Naive thymus-derived CD4-positive, alpha-beta T cell (primary cell): ENCODE data around the gene PRKCA. TPM values are rescaled to one million over a fixed set of nuclear protein-coding genes. Genes with fewer than 3 reads are reported as not detected.

ENCODE experiments used
- ATAC-seq: fragments of 150-1000 bp; cut with Tn5 transposase; 2 replicates; pipeline ENCODE4 v1.10.0; 2021; ENCODE audit warnings: mild to moderate bottlenecking, moderate library complexity
- CTCF ChIA-PET: fragments of 350-600 bp; sonication (Branson Sonifier 250); formaldehyde crosslinking; loops from one replicate; lab custom pipeline; 2021; ENCODE audit warnings: antibody characterized with exemption; lab: Charles Lee
- POLR2A ChIA-PET: fragments of 350-600 bp; sonication (Branson Sonifier 250); formaldehyde crosslinking; loops from one replicate; lab custom pipeline; 2021; ENCODE audit warnings: antibody characterized with exemption, inconsistent platforms; lab: Charles Lee
- DNase-seq, 9 donors: peaks; one replicate each; pipeline versions ENCODE4 v3.0.0 to v3.0.0-alpha.2; 2020 to 2022; ENCODE audit warnings: mixed read lengths in 1 of 9
- H3K27ac ChIP-seq: one replicate; pipeline ENCODE4 v1.7.0; 2013; ENCODE audit warnings: mild to moderate bottlenecking, low read depth, low read length, moderate library complexity
- H3K27me3 ChIP-seq, 2 donors: one replicate each; pipeline ENCODE4 v1.7.0; 2013; ENCODE audit warnings: low read length in 2 of 2, mild to moderate bottlenecking in 2 of 2, moderate library complexity in 2 of 2; ENCODE audit not compliant: control insufficient read depth in 2 of 2, insufficient read depth in 2 of 2
- H3K36me3 ChIP-seq, 3 experiments: 1 replicate in 2 of 3; 2 replicates in 1 of 3; pipeline ENCODE4 v1.7.0; 2013; ENCODE audit warnings: low read length in 3 of 3, mild to moderate bottlenecking in 3 of 3, moderate library complexity in 1 of 3; ENCODE audit not compliant: insufficient read depth in 3 of 3, control insufficient read depth in 2 of 3
- H3K4me1 ChIP-seq, 2 donors: one replicate each; pipeline ENCODE4 v1.7.0; 2013; ENCODE audit warnings: low read length in 2 of 2, mild to moderate bottlenecking in 2 of 2, moderate library complexity in 1 of 2; ENCODE audit not compliant: control insufficient read depth in 2 of 2, insufficient read depth in 2 of 2
- H3K4me3 ChIP-seq: 2 replicates; pipeline ENCODE4 v1.7.0; 2013; ENCODE audit warnings: mild to moderate bottlenecking, low read length
- H3K9me3 ChIP-seq, 3 experiments: 1 replicate in 2 of 3; 2 replicates in 1 of 3; pipeline ENCODE4 v1.7.0; 2013; ENCODE audit warnings: low read length in 3 of 3; ENCODE audit not compliant: control insufficient read depth in 2 of 3
- H3K27ac Mint-ChIP-seq, 9 donors: one replicate each; pipeline ENCODE4 v1.8.0; 2020 to 2022; ENCODE audit warnings: mixed read lengths in 9 of 9, mild to moderate bottlenecking in 8 of 9, moderate library complexity in 5 of 9, inconsistent platforms in 2 of 9
- H3K27me3 Mint-ChIP-seq, 5 donors: one replicate each; pipeline ENCODE4 v1.8.0; 2021 to 2022; ENCODE audit warnings: mixed read lengths in 5 of 5, mild to moderate bottlenecking in 1 of 5
- H3K36me3 Mint-ChIP-seq, 5 donors: one replicate each; pipeline ENCODE4 v1.8.0; 2020 to 2022; ENCODE audit warnings: mixed read lengths in 5 of 5, mild to moderate bottlenecking in 3 of 5, inconsistent platforms in 1 of 5
- H3K4me1 Mint-ChIP-seq, 7 donors: one replicate each; pipeline ENCODE4 v1.8.0; 2020 to 2022; ENCODE audit warnings: mixed read lengths in 7 of 7, mild to moderate bottlenecking in 3 of 7, inconsistent platforms in 1 of 7
- H3K4me3 Mint-ChIP-seq, 10 donors: one replicate each; pipeline ENCODE4 v1.8.0; 2020 to 2022; ENCODE audit warnings: mild to moderate bottlenecking in 10 of 10, mixed read lengths in 10 of 10, moderate library complexity in 6 of 10, inconsistent platforms in 2 of 10
- H3K9me3 Mint-ChIP-seq, 11 donors: one replicate each; pipeline ENCODE4 v1.8.0; 2020 to 2022; ENCODE audit warnings: mixed read lengths in 11 of 11, mild to moderate bottlenecking in 4 of 11, inconsistent platforms in 1 of 11, moderate library complexity in 1 of 11
- intact Hi-C, 2 donors: fragments of 100-400 bp; cut with micrococcal nuclease; formaldehyde crosslinking; loops; one replicate each; pipeline ENCODE4 v1.15.1; 2023
- polyA plus RNA-seq, 2 donors: library from polyadenylated mRNA; unstranded; fragments of 300-500 nt; fragmentation: Illumina TruSeq; gene quantifications; one replicate each; pipeline ENCODE4 v1.2.3, GENCODE V29; 2021
- total RNA-seq, 6 experiments: library from RNA in 5 of 6; stranded (reverse) in 5 of 6; gene quantifications; 1 replicate in 5 of 6; 2 replicates in 1 of 6; pipeline ENCODE4 v1.2.3 and lab custom pipeline; 2021 to 2026

The PRKCA gene
- total and polyA plus RNA-seq, 7 experiments from 2014 or later = 4.1 to 186 (median 122) TPM

DNA sequence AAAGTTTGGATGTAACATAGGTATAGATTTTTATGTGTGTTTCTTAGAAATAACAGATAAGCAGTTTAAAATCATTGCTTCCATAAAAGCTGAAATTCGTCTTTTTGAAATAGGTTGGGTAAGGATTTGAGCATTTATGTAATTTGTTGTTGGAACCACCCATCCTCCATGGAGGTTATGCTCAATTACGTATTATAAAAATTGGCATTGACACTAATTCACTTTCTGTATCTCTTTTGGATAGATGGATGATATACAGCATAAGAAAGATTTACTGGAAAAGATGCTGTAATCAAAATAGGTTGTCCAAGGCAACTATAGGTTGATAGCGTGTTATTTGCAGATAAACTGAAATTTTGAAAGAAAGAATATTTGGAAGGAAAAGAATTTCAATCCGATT lies 105.5 kb downstream of the PRKCA start:
- intact Hi-C loops = loop anchor here (1.0 kb wide), 2 partner anchors 7 to 9 kb away; no protein-coding TSS in a partner anchor
- DNase-seq (no peak), ATAC-seq (no peak)
- H3K27me3 Mint-ChIP-seq = no peaks in the 10 kb centered on the region
- H3K27ac ChIP-seq = no peak overlapping the region
- peaks cover 0 to 20% (median 2%) of the 10 kb centered on the region in 5 donors for H3K36me3 Mint-ChIP-seq
- H3K36me3 ChIP-seq = no peaks in the 10 kb centered on the region
- no peaks in the 10 kb centered on the region for H3K27me3 ChIP-seq
- no peaks in the 10 kb centered on the region for H3K9me3 ChIP-seq
- ChIA-PET POLR2A (no interaction called here), CTCF (interaction anchor here (1.1 kb wide), 1 partner anchor 9 kb away, joined by 3 read pairs; no protein-coding TSS in a partner anchor)
- H3K4me1 ChIP-seq = peaks cover 7 to 67% of the 10 kb centered on the region in 2 donors
- H3K4me3 ChIP-seq = no peak overlapping the region
- peaks cover 49 to 87% (median 77%) of the 10 kb centered on the region in 7 donors for H3K4me1 Mint-ChIP-seq
- peak overlapping the region in 7 of 10 donors; percentile 13 to 87 (median 82) for H3K4me3 Mint-ChIP-seq
- H3K27ac Mint-ChIP-seq = peak overlapping the region in 6 of 9 donors; percentile 12 to 95 (median 92)
- H3K9me3 Mint-ChIP-seq = no peaks in the 10 kb centered on the region

DNA sequence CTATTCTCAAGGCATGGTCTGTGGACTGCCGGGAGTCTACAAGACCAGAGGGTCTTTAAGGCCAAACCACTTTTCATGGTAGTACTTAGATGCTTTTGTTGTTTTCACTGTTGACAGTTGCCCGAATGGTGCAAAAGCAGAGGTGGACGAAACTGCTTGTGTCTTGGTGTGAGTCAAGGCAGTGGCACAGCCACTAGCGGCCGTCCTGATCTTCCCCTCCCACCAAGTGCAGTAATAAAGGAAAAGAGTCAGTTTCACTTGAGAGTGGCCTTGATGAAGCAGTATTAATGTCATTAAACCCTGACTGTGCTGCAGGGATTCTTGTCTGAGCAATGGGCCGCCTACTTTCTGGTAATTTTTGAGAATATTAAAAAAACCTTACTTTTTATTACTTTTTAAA lies 109.1 kb downstream of the PRKCA start:
- Histone ChIP-seq H3K4me1 (peaks cover 0 to 65% of the 10 kb centered on the region in 2 donors), H3K4me3 (no peak overlapping the region), H3K27ac (no peak overlapping the region), H3K9me3 (no peaks in the 10 kb centered on the region), H3K36me3 (no peaks in the 10 kb centered on the region), H3K27me3 (no peaks in the 10 kb centered on the region)
- DNase-seq (no peak), ATAC-seq (no peak)
- Mint-ChIP-seq H3K4me3 (peak overlapping the region in 1 of 10 donors; percentile 44), H3K27me3 (no peaks in the 10 kb centered on the region), H3K27ac (peak overlapping the region in 1 of 9 donors; percentile 71), H3K36me3 (peaks cover 3 to 18% (median 4%) of the 10 kb centered on the region in 5 donors), H3K4me1 (peaks cover 35 to 89% (median 76%) of the 10 kb centered on the region in 7 donors), H3K9me3 (peaks cover 0 to 3% (median 0%) of the 10 kb centered on the region in 11 donors)
- ChIA-PET POLR2A (no interaction called here), CTCF (no interaction called here)
- intact Hi-C loops = no loop called here

DNA sequence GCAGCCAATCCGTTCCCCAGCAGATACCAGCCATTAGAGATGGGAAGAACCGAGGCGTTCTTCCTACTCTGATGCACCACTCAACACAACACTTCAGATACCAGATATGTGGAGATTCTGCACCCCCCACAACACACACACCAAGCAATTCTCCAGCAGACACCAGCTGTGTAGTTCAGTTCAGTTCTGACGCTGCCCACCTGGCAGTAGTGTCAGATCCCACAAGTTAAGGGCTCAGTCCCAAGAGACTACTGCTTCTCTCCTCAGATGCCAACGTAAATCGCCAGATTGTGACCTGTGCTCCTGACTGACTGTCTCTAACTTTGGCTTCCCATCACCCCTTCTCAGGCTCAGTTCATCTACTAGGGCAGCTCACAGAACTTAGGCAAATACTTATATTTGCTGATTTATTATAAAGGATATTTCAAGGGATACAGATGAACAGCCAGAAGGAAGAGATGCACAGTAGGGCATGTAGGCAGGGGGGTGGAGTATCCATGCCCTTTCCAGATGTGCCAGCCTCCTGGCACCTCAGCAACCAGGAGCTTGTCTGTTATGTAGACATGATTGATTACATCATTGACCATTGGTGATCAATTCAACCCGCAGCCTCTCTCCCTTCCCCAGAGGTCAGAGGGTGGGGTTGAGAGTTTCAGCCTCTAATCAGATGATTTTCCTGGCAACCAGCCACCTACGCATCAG lies 110.6 kb downstream of the PRKCA start:
- Mint-ChIP-seq H3K27me3 (no peaks in the 10 kb centered on the region), H3K4me3 (peak overlapping the region; percentile 6 to 72 (median 45)), H3K4me1 (peaks cover 23 to 88% (median 72%) of the 10 kb centered on the region in 7 donors), H3K36me3 (peaks cover 3 to 16% (median 4%) of the 10 kb centered on the region in 5 donors), H3K27ac (peak overlapping the region; percentile 20 to 85 (median 41)), H3K9me3 (peaks cover 0 to 3% (median 0%) of the 10 kb centered on the region in 11 donors)
- H3K27ac ChIP-seq = no peak overlapping the region
- H3K4me3 ChIP-seq = no peak overlapping the region
- DNase-seq (no peak), ATAC-seq (no peak)
- ChIA-PET POLR2A (interaction anchor here (0.8 to 2.1 kb wide), 2 partner anchors 9 to 14 kb away, joined by 3 to 9 read pairs; no protein-coding TSS in a partner anchor), CTCF (interaction anchor here (0.7 to 1.2 kb wide), 3 partner anchors 14 to 114 kb away, joined by 3 read pairs; no protein-coding TSS in a partner anchor)
- H3K9me3 ChIP-seq = no peaks in the 10 kb centered on the region
- peaks cover 0 to 58% of the 10 kb centered on the region in 2 donors for H3K4me1 ChIP-seq
- H3K27me3 ChIP-seq = no peaks in the 10 kb centered on the region
- intact Hi-C loops = no loop called here
- H3K36me3 ChIP-seq = no peaks in the 10 kb centered on the region

DNA sequence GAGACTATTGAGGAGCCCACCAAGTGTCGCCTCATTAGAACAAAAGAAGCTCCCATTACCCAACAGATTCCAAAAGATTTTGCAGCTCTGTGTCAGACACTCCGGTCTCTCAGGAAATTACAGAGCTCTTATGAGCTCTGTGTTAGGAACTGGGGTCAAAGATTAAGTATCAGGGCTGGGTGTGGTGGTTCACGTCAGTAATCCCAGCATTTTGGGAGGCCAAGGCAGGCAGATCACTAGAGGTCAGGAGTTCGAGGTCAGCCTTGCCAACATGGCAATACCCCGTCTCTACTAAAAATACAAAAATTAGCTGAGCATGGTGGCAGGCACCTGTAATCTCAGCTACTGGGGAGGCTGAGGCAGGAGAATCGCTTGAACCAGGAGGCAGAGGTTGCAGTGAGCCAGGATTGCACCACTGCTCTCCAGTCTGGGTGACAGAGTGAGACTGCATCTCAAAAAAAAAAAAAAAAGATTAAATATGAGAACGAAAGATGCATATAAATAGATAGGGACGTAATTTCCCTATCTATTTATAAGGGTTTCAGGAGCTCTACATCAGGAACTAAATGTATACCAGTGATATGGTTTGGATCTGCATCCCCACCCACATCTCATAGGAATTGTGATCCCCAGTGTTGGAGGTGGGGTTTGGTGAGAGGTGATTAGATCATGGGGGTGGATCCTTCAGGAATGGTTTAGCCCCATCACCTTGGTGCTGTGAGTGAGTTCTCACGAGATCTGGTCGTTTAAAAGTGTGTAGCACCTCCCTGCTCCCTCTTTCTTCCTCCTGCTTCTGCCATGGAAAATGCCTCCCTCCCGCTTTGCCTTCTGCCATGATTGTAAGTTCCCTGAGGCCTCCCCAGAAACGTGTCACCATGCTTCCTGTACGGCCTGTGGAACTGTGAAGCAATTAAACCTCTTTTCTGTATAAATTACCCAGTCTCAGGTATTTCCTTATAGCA lies 111.4 kb downstream of the PRKCA start:
- DNase-seq (no peak), ATAC-seq (no peak)
- CTCF ChIA-PET = interaction anchor here (0.7 to 1.2 kb wide), 3 partner anchors 13 to 115 kb away, joined by 3 read pairs; no protein-coding TSS in a partner anchor
- Histone ChIP-seq H3K27me3 (no peaks in the 10 kb centered on the region), H3K4me3 (no peak overlapping the region), H3K4me1 (peaks cover 0 to 54% of the 10 kb centered on the region in 2 donors), H3K27ac (no peak overlapping the region), H3K9me3 (no peaks in the 10 kb centered on the region), H3K36me3 (no peaks in the 10 kb centered on the region)
- POLR2A ChIA-PET = interaction anchor here (0.6 to 2.1 kb wide), 3 partner anchors 10 to 67 kb away, joined by 3 to 9 read pairs (median 3); no protein-coding TSS in a partner anchor
- Mint-ChIP-seq H3K4me3 (peak overlapping the region in 7 of 10 donors; percentile 30 to 79 (median 67)), H3K9me3 (peaks cover 0 to 3% (median 0%) of the 10 kb centered on the region in 11 donors), H3K36me3 (peaks cover 3 to 13% (median 4%) of the 10 kb centered on the region in 5 donors), H3K27me3 (no peaks in the 10 kb centered on the region), H3K27ac (peak overlapping the region; percentile 44 to 94 (median 81)), H3K4me1 (peaks cover 22 to 85% (median 66%) of the 10 kb centered on the region in 7 donors)
- intact Hi-C loops = no loop called here

DNA sequence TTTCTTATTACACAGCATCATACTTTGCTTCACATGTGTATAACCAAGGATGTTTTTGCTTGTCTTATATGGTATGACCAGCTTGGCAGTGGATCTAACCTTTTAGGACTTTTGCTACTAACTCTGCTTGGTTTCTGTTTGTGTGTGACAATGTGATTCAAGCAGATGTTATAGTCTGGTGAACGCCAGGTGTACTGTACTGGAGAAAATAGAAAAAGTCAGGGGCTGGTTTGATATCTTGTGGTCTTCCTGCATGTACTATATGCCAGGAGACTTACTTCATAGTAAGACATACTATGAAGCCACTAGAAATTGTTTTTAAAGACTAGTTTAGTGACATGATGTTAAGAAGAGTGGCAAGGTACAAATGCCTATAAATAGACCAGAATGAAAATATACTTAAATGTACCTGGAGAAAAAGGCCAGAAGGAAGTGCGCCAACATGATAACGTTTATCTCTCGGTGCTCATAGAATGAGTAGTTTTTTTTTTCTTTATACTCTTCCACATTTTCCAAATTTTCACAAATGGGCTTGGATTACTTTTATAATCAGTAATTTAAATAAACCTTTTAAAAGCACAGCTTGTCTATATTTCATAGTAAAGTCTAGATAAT lies 112.3 kb downstream of the PRKCA start:
- peaks cover 24 to 87% (median 66%) of the 10 kb centered on the region in 7 donors for H3K4me1 Mint-ChIP-seq
- no peaks in the 10 kb centered on the region for H3K27me3 Mint-ChIP-seq
- H3K4me1 ChIP-seq = peaks cover 0 to 54% of the 10 kb centered on the region in 2 donors
- peaks cover 3 to 15% (median 6%) of the 10 kb centered on the region in 5 donors for H3K36me3 Mint-ChIP-seq
- DNase-seq (peak in 1 of 9 donors; percentile 9), ATAC-seq (no peak)
- H3K9me3 ChIP-seq = no peaks in the 10 kb centered on the region
- peak overlapping the region in 8 of 10 donors; percentile 15 to 79 (median 59) for H3K4me3 Mint-ChIP-seq
- peaks cover 0 to 3% (median 0%) of the 10 kb centered on the region in 11 donors for H3K9me3 Mint-ChIP-seq
- no peak overlapping the region for H3K27ac ChIP-seq
- no peak overlapping the region for H3K4me3 ChIP-seq
- ChIA-PET POLR2A (interaction anchor here (0.7 to 1.5 kb wide), 5 partner anchors 10 to 110 kb away, joined by 3 to 7 read pairs (median 5); no protein-coding TSS in a partner anchor), CTCF (interaction anchor here (0.8 to 1.4 kb wide), 2 partner anchors 12 to 213 kb away, joined by 3 to 7 read pairs; no protein-coding TSS in a partner anchor)
- H3K27ac Mint-ChIP-seq = peak overlapping the region; percentile 44 to 94 (median 81)
- intact Hi-C loops = loop anchor here in 1 of 2 donors (1.0 kb wide), 2 partner anchors 7 to 12 kb away; no protein-coding TSS in a partner anchor
- H3K27me3 ChIP-seq = no peaks in the 10 kb centered on the region
- H3K36me3 ChIP-seq = no peaks in the 10 kb centered on the region
